Measurements from ENCODE around the gene DPP6.

DPP6 gene

DNA sequence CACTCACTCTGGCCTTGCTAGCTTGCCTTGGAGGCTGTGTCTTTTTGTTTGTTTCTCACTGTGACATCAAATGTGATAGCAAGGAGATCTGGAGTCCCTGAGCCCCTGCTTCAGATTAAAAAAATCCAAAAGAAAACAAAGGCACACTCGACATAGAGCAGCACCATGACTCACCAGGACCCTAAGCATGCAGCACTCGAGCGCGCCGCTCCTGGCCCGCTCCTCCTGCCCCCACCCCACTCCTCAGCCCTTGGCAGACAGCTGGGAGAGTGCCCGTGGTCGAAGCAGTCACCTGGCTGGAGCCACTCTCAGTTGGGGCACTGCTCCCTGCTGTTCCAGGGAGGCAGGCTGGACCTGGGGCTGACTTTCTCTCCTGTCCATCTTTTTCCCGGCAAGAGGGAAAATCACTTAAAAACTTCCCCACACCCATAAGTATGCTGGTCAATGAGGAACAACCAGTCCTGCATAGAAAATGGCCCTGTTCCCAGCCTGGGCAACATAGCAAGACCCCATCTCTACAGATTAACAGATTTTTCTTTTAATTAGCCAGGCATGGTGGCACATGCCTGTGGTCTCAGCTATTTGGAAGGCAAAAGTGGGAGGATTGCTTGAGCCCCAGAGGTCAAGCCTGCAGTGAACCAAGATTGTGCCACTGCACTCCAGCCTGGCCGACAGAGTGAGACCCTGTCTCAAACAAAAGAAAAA lies 822.4 kb downstream of the DPP6 start:
- FAIRE-seq (no peak), DNase-seq (ENCODE audit: insufficient read length, low spot score) (no peak)
- TF ChIP-seq PAX5 (IDR thresholded peaks at IDR 0.05; ENCODE audit: insufficient read depth, low read length, severe bottlenecking) (no peak), SPI1 (IDR thresholded peaks at IDR 0.05; ENCODE audit: low read depth, low read length) (no peak), TAF1 (IDR thresholded peaks at IDR 0.05; ENCODE audit: low read depth, low read length) (no peak), POLR2A (IDR thresholded peaks at IDR 0.05; ENCODE audit: low read depth, low read length) (no peak), POLR2AphosphoS5 (IDR thresholded peaks at IDR 0.05; ENCODE audit: low read depth, low read length) (no peak)

GRCh38 chr7:154875297-154875696 lies 823.1 kb downstream of the DPP6 start:
- no peak for FAIRE-seq
- TF ChIP-seq POLR2A (IDR thresholded peaks at IDR 0.05; ENCODE audit: low read depth, low read length) (no peak), POU2F2 (IDR thresholded peaks at IDR 0.05; ENCODE audit: low read depth, low read length) (no peak), TAF1 (IDR thresholded peaks at IDR 0.05; ENCODE audit: low read depth, low read length) (no peak), SPI1 (IDR thresholded peaks at IDR 0.05; ENCODE audit: low read depth, low read length) (no peak), PAX5 (IDR thresholded peaks at IDR 0.05; ENCODE audit: insufficient read depth, low read length, severe bottlenecking) (no peak), POLR2AphosphoS5 (IDR thresholded peaks at IDR 0.05; ENCODE audit: low read depth, low read length) (no peak)
- no peak for DNase-seq (ENCODE audit: insufficient read length, low spot score)

DNA sequence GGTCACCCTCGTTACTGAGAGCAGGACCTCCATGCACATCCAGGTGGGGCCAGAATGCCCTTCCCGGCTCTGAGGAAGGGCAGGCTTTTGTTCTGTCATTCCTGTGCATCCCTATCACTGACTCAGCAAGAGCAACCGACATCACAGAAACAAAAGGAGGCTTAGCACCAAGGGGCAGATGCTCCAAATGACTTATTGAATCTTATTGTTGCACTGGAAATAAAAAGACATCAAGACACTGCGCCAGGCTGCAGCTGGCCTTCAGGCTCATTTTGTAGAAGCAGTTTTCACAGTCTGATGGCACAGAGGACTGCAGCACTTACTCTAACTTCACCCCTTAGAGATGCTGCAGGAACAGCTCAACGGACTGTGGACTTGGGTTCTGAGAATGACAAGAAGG lies 824.3 kb downstream of the DPP6 start:
- DNase-seq (ENCODE audit: insufficient read length, low spot score) (no peak), FAIRE-seq (no peak)
- no peak for TF ChIP-seq SPI1 (IDR thresholded peaks at IDR 0.05; ENCODE audit: low read depth, low read length)
- TF ChIP-seq TAF1 (IDR thresholded peaks at IDR 0.05; ENCODE audit: low read depth, low read length): no peak
- no peak for TF ChIP-seq POLR2A (IDR thresholded peaks at IDR 0.05; ENCODE audit: low read depth, low read length)
- no peak for TF ChIP-seq POLR2AphosphoS5 (IDR thresholded peaks at IDR 0.05; ENCODE audit: low read depth, low read length)
- TF ChIP-seq PAX5 (IDR thresholded peaks at IDR 0.05; ENCODE audit: insufficient read depth, low read length, severe bottlenecking): no peak
- TF ChIP-seq POU2F2 (IDR thresholded peaks at IDR 0.05; ENCODE audit: low read depth, low read length): no peak

- no peak for TF ChIP-seq SPI1 (IDR thresholded peaks at IDR 0.05; ENCODE audit: low read depth, low read length)
- TF ChIP-seq PAX5 (IDR thresholded peaks at IDR 0.05; ENCODE audit: insufficient read depth, low read length, severe bottlenecking): no peak
- no peak for TF ChIP-seq POU2F2 (IDR thresholded peaks at IDR 0.05; ENCODE audit: low read depth, low read length)
- no peak for TF ChIP-seq TAF1 (IDR thresholded peaks at IDR 0.05; ENCODE audit: low read depth, low read length)
- no peak for TF ChIP-seq POLR2A (IDR thresholded peaks at IDR 0.05; ENCODE audit: low read depth, low read length)
- TF ChIP-seq POLR2AphosphoS5 (IDR thresholded peaks at IDR 0.05; ENCODE audit: low read depth, low read length): no peak
- FAIRE-seq (no peak), DNase-seq (ENCODE audit: insufficient read length, low spot score) (no peak)
Observed at GRCh38 chr7:154877031-154877430, 824.8 kb downstream of the DPP6 start.

- TF ChIP-seq TAF1 (IDR thresholded peaks at IDR 0.05; ENCODE audit: low read depth, low read length): no peak
- TF ChIP-seq POU2F2 (IDR thresholded peaks at IDR 0.05; ENCODE audit: low read depth, low read length): no peak
- no peak for TF ChIP-seq POLR2AphosphoS5 (IDR thresholded peaks at IDR 0.05; ENCODE audit: low read depth, low read length)
- no peak for TF ChIP-seq SPI1 (IDR thresholded peaks at IDR 0.05; ENCODE audit: low read depth, low read length)
- no peak for TF ChIP-seq POLR2A (IDR thresholded peaks at IDR 0.05; ENCODE audit: low read depth, low read length)
- no peak for TF ChIP-seq PAX5 (IDR thresholded peaks at IDR 0.05; ENCODE audit: insufficient read depth, low read length, severe bottlenecking)
- DNase-seq (ENCODE audit: insufficient read length, low spot score) (no peak), FAIRE-seq (no peak)
Observed at GRCh38 chr7:154879629-154880028, 827.4 kb downstream of the DPP6 start.

DNA sequence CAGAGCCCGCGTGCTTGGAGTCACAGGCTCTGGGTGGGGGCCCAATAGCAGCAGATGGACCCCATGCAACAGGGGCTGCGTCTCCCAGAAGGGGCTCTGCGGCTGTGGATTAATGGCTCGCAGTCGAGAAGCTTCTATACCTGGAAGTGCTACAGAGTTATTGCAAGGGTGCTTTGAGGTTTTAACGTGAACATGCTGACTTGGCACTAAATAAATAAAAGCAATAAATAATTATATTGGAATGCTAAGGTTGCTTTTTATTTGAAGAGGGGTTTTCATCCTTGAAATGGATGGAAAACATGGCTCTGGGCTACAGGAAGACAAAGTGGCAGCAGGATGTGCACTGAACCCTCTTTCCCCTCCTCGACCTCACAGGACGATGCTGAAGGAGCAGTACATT lies 828.3 kb downstream of the DPP6 start:
- FAIRE-seq: no peak

GRCh38 chr7:154881026-154881425 lies 828.8 kb downstream of the DPP6 start:
- no peak for TF ChIP-seq SPI1 (IDR thresholded peaks at IDR 0.05; ENCODE audit: low read depth, low read length)
- TF ChIP-seq POLR2AphosphoS5 (IDR thresholded peaks at IDR 0.05; ENCODE audit: low read depth, low read length): no peak
- TF ChIP-seq POU2F2 (IDR thresholded peaks at IDR 0.05; ENCODE audit: low read depth, low read length): no peak
- no peak for TF ChIP-seq POLR2A (IDR thresholded peaks at IDR 0.05; ENCODE audit: low read depth, low read length)
- no peak for TF ChIP-seq TAF1 (IDR thresholded peaks at IDR 0.05; ENCODE audit: low read depth, low read length)
- FAIRE-seq (no peak), DNase-seq (ENCODE audit: insufficient read length, low spot score) (no peak)

More for the DNA sequence above, 828.3 kb downstream of the DPP6 start:
- TF ChIP-seq SPI1 (IDR thresholded peaks at IDR 0.05; ENCODE audit: low read depth, low read length) (no peak), POLR2A (IDR thresholded peaks at IDR 0.05; ENCODE audit: low read depth, low read length) (no peak), POLR2AphosphoS5 (IDR thresholded peaks at IDR 0.05; ENCODE audit: low read depth, low read length) (no peak), POU2F2 (IDR thresholded peaks at IDR 0.05; ENCODE audit: low read depth, low read length) (no peak), TAF1 (IDR thresholded peaks at IDR 0.05; ENCODE audit: low read depth, low read length) (no peak)
- DNase-seq (ENCODE audit: insufficient read length, low spot score): no peak

DNA sequence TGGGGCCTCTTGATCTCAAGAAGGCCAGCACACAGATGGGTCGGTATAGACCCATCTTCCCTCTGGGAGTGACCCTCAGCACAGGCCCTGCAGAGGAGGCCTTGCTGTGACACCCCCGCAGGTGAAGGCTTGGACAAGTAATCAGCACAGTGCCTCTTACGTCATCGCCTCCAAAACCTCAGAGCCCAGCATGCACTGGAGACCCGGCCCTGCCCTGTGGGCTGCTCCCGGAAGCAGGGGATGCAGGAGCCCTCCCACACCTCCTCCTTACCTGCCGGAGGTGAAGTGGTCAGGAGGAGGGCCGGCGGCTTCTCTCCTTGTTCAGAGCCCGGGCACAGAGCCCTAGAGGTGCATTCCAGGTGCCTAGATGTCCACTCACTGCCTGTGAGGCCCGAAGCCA lies 829.3 kb downstream of the DPP6 start:
- DNase-seq (ENCODE audit: insufficient read length, low spot score) (no peak), FAIRE-seq (no peak)
- no peak for TF ChIP-seq POLR2AphosphoS5 (IDR thresholded peaks at IDR 0.05; ENCODE audit: low read depth, low read length)
- TF ChIP-seq PAX5 (IDR thresholded peaks at IDR 0.05; ENCODE audit: insufficient read depth, low read length, severe bottlenecking): no peak
- TF ChIP-seq SPI1 (IDR thresholded peaks at IDR 0.05; ENCODE audit: low read depth, low read length): no peak

GRCh38 chr7:154882931-154883474 lies 830.8 kb downstream of the DPP6 start:
- DNase-seq (ENCODE audit: insufficient read length, low spot score) (no peak), FAIRE-seq (no peak)
- TF ChIP-seq POU2F2 (IDR thresholded peaks at IDR 0.05; ENCODE audit: low read depth, low read length) (0 out of 2 replicates have a peak, but pooled peaks have one; percentile 32), TAF1 (IDR thresholded peaks at IDR 0.05; ENCODE audit: low read depth, low read length) (no peak), POLR2A (IDR thresholded peaks at IDR 0.05; ENCODE audit: low read depth, low read length) (no peak), PAX5 (IDR thresholded peaks at IDR 0.05; ENCODE audit: insufficient read depth, low read length, severe bottlenecking) (no peak), SPI1 (IDR thresholded peaks at IDR 0.05; ENCODE audit: low read depth, low read length) (no peak), POLR2AphosphoS5 (IDR thresholded peaks at IDR 0.05; ENCODE audit: low read depth, low read length) (no peak)
